ENCODE measurements around the gene ANO2.

ANO2 gene

DNA sequence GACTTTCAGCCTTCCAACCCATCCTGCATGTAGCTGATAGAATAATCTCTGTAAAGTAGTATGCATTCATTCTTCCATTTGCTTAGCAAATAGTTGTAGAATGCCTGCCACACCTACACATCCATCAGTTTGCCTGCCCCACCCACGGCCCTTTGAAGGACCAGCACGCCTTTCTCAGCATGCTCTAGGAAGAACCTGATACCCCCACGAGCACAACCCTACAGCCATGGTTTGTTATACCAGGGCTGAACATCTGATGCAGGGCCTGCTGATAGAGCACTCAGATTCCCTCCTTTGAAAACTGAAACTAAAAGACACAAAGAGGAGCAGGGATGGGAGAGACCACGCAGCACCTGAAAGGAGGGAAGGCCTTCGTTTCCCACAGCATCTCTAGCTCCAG, 205.1 kb downstream of the ANO2 start:
- 77% methylated on average over 5 of the region's 5 CpGs for WGBS
- no peaks in the 10 kb centered on the region for H3K27me3 ChIP-seq (ENCODE audit: insufficient read depth, low read length)

DNA sequence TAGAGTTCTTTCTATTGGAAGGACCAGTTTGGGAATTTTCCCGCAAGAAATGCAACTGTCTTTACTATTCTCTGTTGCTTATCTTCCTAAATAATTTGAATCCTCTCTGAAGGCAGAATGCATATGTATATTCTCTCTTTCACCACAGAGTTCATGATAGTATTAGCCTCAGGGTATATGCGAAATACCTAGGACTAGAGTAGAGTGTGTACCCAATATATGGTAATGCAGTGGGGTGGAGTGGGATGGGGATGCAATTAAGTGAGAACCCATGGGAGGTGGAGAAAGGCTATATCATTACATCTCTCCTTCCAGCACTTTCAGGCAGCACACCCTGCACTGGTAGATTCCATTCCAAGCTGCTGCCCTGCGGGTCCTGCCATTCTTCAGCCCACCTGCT, 207.3 kb downstream of the ANO2 start:
- no peaks in the 10 kb centered on the region for H3K4me1 ChIP-seq (ENCODE audit: insufficient read depth, low read length)
- H3K27ac ChIP-seq (ENCODE audit: low read depth, low read length) = no peak overlapping the region
- WGBS = 98% methylated on average over 3 of the region's 3 CpGs
- H3K9me3 ChIP-seq (ENCODE audit: insufficient read depth, low read depth, low read length) = no peaks in the 10 kb centered on the region
- H3K9ac ChIP-seq (ENCODE audit: low read depth, low read length) = no peak overlapping the region
- H3K4me3 ChIP-seq (ENCODE audit: low read length) = no peak overlapping the region
- no peaks in the 10 kb centered on the region for H3K27me3 ChIP-seq (ENCODE audit: insufficient read depth, low read length)
- H3K36me3 ChIP-seq (ENCODE audit: insufficient read depth, low read length) = no peaks in the 10 kb centered on the region

More for the DNA sequence above, 205.1 kb downstream of the ANO2 start:
- no peak overlapping the region for H3K9ac ChIP-seq (ENCODE audit: low read depth, low read length)
- H3K27ac ChIP-seq (ENCODE audit: low read depth, low read length) = no peak overlapping the region
- H3K4me3 ChIP-seq (ENCODE audit: low read length) = no peak overlapping the region
- no peaks in the 10 kb centered on the region for H3K36me3 ChIP-seq (ENCODE audit: insufficient read depth, low read length)
- H3K9me3 ChIP-seq (ENCODE audit: insufficient read depth, low read depth, low read length) = no peaks in the 10 kb centered on the region
- H3K4me1 ChIP-seq (ENCODE audit: insufficient read depth, low read length) = no peaks in the 10 kb centered on the region

DNA sequence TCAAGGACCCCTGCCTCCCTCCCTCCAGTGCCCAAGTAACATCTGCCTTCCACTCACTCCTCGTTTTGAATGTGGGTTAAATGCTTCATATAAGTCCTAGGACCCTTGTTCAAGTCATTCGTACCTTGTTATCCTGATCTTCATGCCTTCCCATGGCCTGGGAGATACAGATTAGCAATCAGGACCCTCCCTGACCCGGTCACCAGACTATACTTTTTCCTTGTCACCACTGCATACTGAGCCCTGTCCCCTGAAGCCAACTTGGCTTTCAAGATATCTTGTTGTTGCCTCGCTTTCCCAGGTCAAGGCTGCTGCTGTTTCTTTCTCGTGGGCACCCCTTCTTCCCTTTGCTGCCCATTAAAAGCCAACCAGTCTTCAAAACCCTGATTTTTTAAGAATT, 208.5 kb downstream of the ANO2 start:
- no peaks in the 10 kb centered on the region for H3K27me3 ChIP-seq (ENCODE audit: insufficient read depth, low read length)
- no peaks in the 10 kb centered on the region for H3K4me1 ChIP-seq (ENCODE audit: insufficient read depth, low read length)

DNA sequence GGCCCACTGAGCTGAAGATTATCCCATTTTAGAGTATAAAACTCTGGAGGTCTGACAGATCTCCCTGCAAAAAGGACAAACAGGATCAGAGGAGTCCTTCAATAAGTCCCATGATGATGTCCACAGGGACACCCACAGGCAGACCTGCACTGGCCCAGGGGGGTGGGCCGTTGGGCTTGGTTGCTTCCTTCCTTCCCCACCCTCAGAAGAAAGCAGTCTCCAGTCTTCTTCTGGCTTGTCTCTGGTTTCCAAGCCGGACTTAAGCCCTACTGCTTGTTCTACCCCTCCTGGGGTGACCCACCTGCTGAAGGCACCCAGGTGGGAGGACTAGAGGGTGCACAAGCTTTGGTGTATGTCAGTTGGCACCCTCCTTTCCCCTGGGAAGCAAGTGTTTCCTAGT, 209.0 kb downstream of the ANO2 start:
- Histone ChIP-seq H3K4me3 (ENCODE audit: low read length) (no peak overlapping the region), H3K9ac (ENCODE audit: low read depth, low read length) (no peak overlapping the region), H3K27me3 (ENCODE audit: insufficient read depth, low read length) (no peaks in the 10 kb centered on the region), H3K27ac (ENCODE audit: low read depth, low read length) (no peak overlapping the region), H3K4me1 (ENCODE audit: insufficient read depth, low read length) (no peaks in the 10 kb centered on the region), H3K36me3 (ENCODE audit: insufficient read depth, low read length) (no peaks in the 10 kb centered on the region), H3K9me3 (ENCODE audit: insufficient read depth, low read depth, low read length) (no peaks in the 10 kb centered on the region)
- WGBS = 96% methylated on average over 2 of the region's 2 CpGs

More for the DNA sequence above, 208.5 kb downstream of the ANO2 start:
- H3K9me3 ChIP-seq (ENCODE audit: insufficient read depth, low read depth, low read length) = no peaks in the 10 kb centered on the region
- no peaks in the 10 kb centered on the region for H3K36me3 ChIP-seq (ENCODE audit: insufficient read depth, low read length)
- no peak overlapping the region for H3K9ac ChIP-seq (ENCODE audit: low read depth, low read length)
- no peak overlapping the region for H3K27ac ChIP-seq (ENCODE audit: low read depth, low read length)
- 92% methylated on average over 5 of the region's 5 CpGs for WGBS
- H3K4me3 ChIP-seq (ENCODE audit: low read length) = no peak overlapping the region

DNA sequence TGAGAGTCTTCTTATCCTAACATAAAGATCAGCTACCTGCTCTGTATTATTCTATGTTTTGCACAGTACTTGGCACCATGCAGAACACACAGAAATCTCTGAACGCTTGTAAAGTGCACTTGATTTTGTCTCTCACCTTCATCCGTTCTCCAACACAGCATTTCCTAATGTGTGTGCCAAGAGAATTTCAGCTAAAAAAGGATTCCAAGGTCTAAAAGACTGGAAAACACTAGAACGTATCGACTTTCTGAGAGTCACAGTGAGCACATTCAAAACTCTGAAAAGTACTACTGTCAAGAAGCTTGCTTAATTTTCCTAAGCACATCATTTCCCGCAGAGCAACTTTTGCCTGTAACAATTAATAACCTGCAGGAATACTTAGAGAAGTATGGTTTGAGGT, 211.1 kb downstream of the ANO2 start:
- Histone ChIP-seq H3K9ac (ENCODE audit: low read depth, low read length) (no peak overlapping the region), H3K27ac (ENCODE audit: low read depth, low read length) (no peak overlapping the region), H3K27me3 (ENCODE audit: insufficient read depth, low read length) (no peaks in the 10 kb centered on the region), H3K4me3 (ENCODE audit: low read length) (no peak overlapping the region), H3K4me1 (ENCODE audit: insufficient read depth, low read length) (no peaks in the 10 kb centered on the region), H3K9me3 (ENCODE audit: insufficient read depth, low read depth, low read length) (no peaks in the 10 kb centered on the region), H3K36me3 (ENCODE audit: insufficient read depth, low read length) (no peaks in the 10 kb centered on the region)
- 95% methylated on average over 5 of the region's 5 CpGs for WGBS

DNA sequence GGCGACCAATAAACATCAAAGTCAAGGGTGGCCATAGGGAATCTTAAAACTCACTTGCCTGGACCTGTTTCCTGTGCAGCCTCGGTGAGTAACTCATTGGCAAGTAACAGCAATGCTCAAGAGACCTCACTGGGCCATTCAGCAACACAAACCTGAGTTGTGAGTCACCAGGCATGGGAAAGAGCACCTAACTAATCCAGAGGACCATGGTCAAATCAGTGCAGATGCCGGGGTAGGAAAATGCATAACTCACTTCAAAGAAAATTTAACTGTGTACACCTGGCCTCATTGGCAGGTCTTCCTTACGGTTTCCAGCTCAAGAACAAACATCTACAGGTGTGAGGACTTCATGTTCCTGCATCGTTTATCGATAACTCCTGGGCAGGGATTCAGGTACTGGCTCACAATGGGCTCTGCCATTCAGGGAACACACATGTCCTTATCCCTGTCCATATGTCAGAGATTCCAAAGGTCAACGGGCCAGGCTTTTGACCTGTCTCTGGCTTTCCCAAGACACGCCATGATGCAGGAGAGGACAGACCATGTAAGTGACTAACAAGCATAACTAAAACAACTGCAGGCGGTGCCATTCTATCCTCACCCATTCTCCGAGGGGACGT, 211.8 kb downstream of the ANO2 start:
- H3K9ac ChIP-seq (ENCODE audit: low read depth, low read length) = no peak overlapping the region
- H3K36me3 ChIP-seq (ENCODE audit: insufficient read depth, low read length) = no peaks in the 10 kb centered on the region
- 91% methylated on average over 11 of the region's 11 CpGs for WGBS
- H3K27me3 ChIP-seq (ENCODE audit: insufficient read depth, low read length) = no peaks in the 10 kb centered on the region
- no peak overlapping the region for H3K27ac ChIP-seq (ENCODE audit: low read depth, low read length)
- H3K4me1 ChIP-seq (ENCODE audit: insufficient read depth, low read length) = no peaks in the 10 kb centered on the region
- H3K9me3 ChIP-seq (ENCODE audit: insufficient read depth, low read depth, low read length) = no peaks in the 10 kb centered on the region
- no peak overlapping the region for H3K4me3 ChIP-seq (ENCODE audit: low read length)

DNA sequence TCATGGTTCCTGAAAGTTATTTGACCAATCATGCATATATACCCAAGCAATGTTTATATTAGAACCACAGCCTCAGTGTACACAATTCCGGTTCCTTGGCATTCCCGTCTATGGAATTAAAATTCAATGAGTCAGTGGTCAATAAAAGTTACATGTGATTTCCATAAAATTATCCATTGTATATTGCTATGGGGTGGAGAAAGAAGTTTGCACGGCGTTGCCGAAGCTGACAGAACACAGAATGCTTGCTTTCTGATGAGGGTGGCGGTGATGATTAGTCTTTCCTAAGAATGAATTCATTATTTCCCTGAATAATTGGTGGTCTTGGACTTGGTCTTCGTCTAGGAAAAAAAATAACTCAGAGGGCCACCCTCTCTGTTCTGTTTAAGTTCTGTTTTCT, 214.1 kb downstream of the ANO2 start:
- H3K27ac ChIP-seq (ENCODE audit: low read depth, low read length) = no peak overlapping the region
- H3K36me3 ChIP-seq (ENCODE audit: insufficient read depth, low read length) = no peaks in the 10 kb centered on the region
- no peaks in the 10 kb centered on the region for H3K9me3 ChIP-seq (ENCODE audit: insufficient read depth, low read depth, low read length)
- H3K4me1 ChIP-seq (ENCODE audit: insufficient read depth, low read length) = no peaks in the 10 kb centered on the region
- H3K9ac ChIP-seq (ENCODE audit: low read depth, low read length) = no peak overlapping the region
- WGBS = 85% methylated on average over 7 of the region's 7 CpGs
- H3K4me3 ChIP-seq (ENCODE audit: low read length) = no peak overlapping the region
- no peaks in the 10 kb centered on the region for H3K27me3 ChIP-seq (ENCODE audit: insufficient read depth, low read length)

DNA sequence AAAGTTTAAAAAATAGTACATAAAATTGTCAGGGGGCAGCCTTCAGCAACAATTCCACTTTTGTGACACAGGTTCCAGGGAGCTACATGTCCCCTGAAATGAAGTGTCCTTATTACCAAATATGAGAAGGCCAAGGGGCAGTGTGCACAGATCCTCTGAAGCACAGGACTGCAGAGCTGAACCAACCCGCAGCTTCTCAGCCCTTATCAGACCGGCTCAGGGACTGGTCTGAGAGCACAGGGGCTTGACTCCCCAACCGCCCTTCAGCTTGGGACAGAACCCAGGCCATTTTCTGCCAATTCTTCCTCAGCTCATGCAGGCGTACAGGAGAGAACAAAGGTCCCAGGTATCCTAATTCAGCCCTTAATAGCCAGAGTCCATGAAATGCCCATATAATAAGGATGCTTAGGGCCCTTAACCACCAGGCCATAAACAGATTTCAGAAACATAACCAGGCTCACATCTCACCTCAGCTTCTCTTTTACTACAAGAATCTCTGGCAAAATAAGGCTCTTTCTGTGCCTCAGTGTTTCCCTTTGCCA, 221.3 kb downstream of the ANO2 start:
- Histone ChIP-seq H3K36me3 (ENCODE audit: insufficient read depth, low read length) (no peaks in the 10 kb centered on the region), H3K9ac (ENCODE audit: low read depth, low read length) (no peak overlapping the region), H3K4me1 (ENCODE audit: insufficient read depth, low read length) (no peaks in the 10 kb centered on the region; the same call in 1 of the 2 replicates), H3K4me3 (ENCODE audit: low read length) (no peak overlapping the region), H3K9me3 (ENCODE audit: insufficient read depth, low read depth, low read length) (no peaks in the 10 kb centered on the region), H3K27me3 (ENCODE audit: insufficient read depth, low read length) (no peaks in the 10 kb centered on the region), H3K27ac (ENCODE audit: low read depth, low read length) (no peak overlapping the region)
- WGBS = 88% methylated on average over 4 of the region's 4 CpGs

DNA sequence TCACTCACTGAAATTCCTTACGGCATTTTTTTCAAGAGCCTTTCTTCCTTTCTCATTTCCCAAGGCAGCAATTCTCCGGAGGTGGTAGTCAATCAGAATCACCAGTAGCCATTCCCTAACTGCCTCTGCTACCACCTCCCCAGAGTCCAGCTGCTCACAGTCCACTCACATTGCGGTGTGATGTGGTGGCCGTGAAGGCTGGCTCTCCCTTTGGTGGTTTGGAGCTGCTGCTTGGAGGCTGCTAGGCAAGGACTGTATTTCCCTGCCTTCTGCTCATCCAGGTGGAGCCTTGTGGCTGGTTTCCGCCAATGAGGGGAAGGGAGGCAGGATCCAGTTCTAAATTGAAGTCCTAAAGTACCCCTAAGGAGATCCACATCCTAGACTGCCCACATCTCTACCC, 222.0 kb downstream of the ANO2 start:
- Histone ChIP-seq H3K9me3 (ENCODE audit: insufficient read depth, low read depth, low read length) (no peaks in the 10 kb centered on the region), H3K27me3 (ENCODE audit: insufficient read depth, low read length) (no peaks in the 10 kb centered on the region), H3K27ac (ENCODE audit: low read depth, low read length) (no peak overlapping the region), H3K9ac (ENCODE audit: low read depth, low read length) (no peak overlapping the region), H3K4me3 (ENCODE audit: low read length) (no peak overlapping the region), H3K36me3 (ENCODE audit: insufficient read depth, low read length) (no peaks in the 10 kb centered on the region), H3K4me1 (ENCODE audit: insufficient read depth, low read length) (no peaks in the 10 kb centered on the region; the same call in 1 of the 2 replicates)
- WGBS = 94% methylated on average over 5 of the region's 5 CpGs

DNA sequence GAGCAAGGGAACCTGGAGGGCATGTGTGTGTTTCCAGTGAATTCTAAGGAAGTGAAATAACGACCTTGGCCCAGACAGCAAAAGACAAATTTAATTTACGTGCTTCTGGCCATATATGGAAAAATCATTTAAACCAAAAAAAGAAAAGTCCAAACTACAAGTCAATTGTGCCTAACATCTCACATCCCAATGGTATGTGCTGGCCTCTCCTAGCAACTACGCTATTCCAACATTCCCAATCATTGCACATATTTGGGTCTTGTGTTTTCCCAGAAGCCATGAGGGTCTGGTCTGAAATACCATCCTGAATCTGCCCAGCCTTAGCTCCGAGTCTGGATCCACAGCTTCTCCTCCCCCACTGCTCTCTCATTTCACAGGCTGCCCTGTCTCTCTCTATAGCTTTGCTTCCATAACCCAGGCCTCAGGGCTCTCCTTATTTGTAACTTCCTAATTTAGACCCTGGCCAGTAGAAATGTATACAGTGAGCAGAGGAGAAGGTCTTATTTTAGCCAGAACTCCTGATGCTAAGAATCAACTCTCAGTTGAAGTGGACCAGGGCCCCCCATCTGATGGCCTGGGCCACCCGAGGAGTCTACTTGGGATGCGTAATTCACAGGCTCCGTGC, 224.6 kb downstream of the ANO2 start:
- Histone ChIP-seq H3K36me3 (ENCODE audit: insufficient read depth, low read length) (no peaks in the 10 kb centered on the region), H3K27me3 (ENCODE audit: insufficient read depth, low read length) (no peaks in the 10 kb centered on the region), H3K27ac (ENCODE audit: low read depth, low read length) (no peak overlapping the region), H3K4me1 (ENCODE audit: insufficient read depth, low read length) (no peaks in the 10 kb centered on the region; the same call in 1 of the 2 replicates), H3K9me3 (ENCODE audit: insufficient read depth, low read depth, low read length) (no peaks in the 10 kb centered on the region), H3K4me3 (ENCODE audit: low read length) (no peak overlapping the region), H3K9ac (ENCODE audit: low read depth, low read length) (no peak overlapping the region)
- 91% methylated on average over 7 of the region's 7 CpGs for WGBS

DNA sequence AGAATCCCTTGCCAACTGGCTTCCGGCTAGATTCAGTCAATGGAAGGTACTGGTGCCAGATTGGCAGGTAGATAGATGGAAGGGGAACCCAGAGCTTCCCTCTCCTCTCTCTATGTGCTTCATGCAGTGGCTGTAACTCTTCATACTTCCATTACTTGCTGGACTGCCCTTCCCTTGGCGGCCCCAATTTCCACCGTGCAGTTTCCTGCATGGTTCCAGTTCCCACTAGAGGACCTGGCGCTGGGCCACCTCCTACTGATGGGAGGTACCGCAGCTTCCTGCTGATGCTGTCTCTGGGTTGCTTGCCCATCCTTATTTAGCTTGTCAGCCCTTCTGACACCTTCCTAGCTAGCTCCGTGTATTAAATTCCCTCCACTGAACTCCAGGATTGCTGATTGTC, 226.4 kb downstream of the ANO2 start:
- no peaks in the 10 kb centered on the region for H3K27me3 ChIP-seq (ENCODE audit: insufficient read depth, low read length)
- H3K9ac ChIP-seq (ENCODE audit: low read depth, low read length) = no peak overlapping the region
- no peaks in the 10 kb centered on the region; the same call in 1 of the 2 replicates for H3K4me1 ChIP-seq (ENCODE audit: insufficient read depth, low read length)
- 92% methylated on average over 6 of the region's 6 CpGs for WGBS
- H3K4me3 ChIP-seq (ENCODE audit: low read length) = no peak overlapping the region
- H3K27ac ChIP-seq (ENCODE audit: low read depth, low read length) = no peak overlapping the region
- H3K36me3 ChIP-seq (ENCODE audit: insufficient read depth, low read length) = no peaks in the 10 kb centered on the region
- H3K9me3 ChIP-seq (ENCODE audit: insufficient read depth, low read depth, low read length) = no peaks in the 10 kb centered on the region

Measured in HUES64 (cell line).